Activated naive CD4-positive, alpha-beta T cell treated with anti-CD3 and anti-CD28 coated beads, Interleukin-2, amount 50 U/mL, for 24 hours (primary cell): ENCODE measurements around the gene LARGE1.

ENCODE experiments used
- H3K27ac Mint-ChIP-seq: one replicate; pipeline ENCODE4 v1.8.0; 2021; ENCODE audit warnings: mild to moderate bottlenecking, mixed read lengths
- H3K27me3 Mint-ChIP-seq: one replicate; pipeline ENCODE4 v1.8.0; 2021; ENCODE audit warnings: mixed read lengths
- H3K36me3 Mint-ChIP-seq: one replicate; pipeline ENCODE4 v1.8.0; 2021; ENCODE audit warnings: mixed read lengths
- H3K4me1 Mint-ChIP-seq: one replicate; pipeline ENCODE4 v1.8.0; 2021; ENCODE audit warnings: mixed read lengths
- H3K4me3 Mint-ChIP-seq: one replicate; pipeline ENCODE4 v1.8.0; 2021; ENCODE audit warnings: mild to moderate bottlenecking, mixed read lengths
- H3K9me3 Mint-ChIP-seq: one replicate; pipeline ENCODE4 v1.8.0; 2021; ENCODE audit warnings: mixed read lengths

Gene LARGE1

GRCh38 chr22:33897448-33897835 lies 22.8 kb downstream of the LARGE1 start:
- H3K27me3 Mint-ChIP-seq: peaks cover 1% of the 10 kb centered on the region
- no peaks in the 10 kb centered on the region for H3K36me3 Mint-ChIP-seq
- H3K4me1 Mint-ChIP-seq: no peaks in the 10 kb centered on the region
- H3K27ac Mint-ChIP-seq: no peak overlapping the region
- H3K9me3 Mint-ChIP-seq: peaks cover 7% of the 10 kb centered on the region
- no peak overlapping the region for H3K4me3 Mint-ChIP-seq

- Mint-ChIP-seq H3K9me3 (peaks cover 7% of the 10 kb centered on the region), H3K4me3 (no peak overlapping the region), H3K27ac (no peak overlapping the region), H3K36me3 (no peaks in the 10 kb centered on the region), H3K27me3 (peaks cover 1% of the 10 kb centered on the region), H3K4me1 (no peaks in the 10 kb centered on the region)
Measured at GRCh38 chr22:33896575-33897447, 23.5 kb downstream of the LARGE1 start.

GRCh38 chr22:33896154-33896553 lies 24.1 kb downstream of the LARGE1 start:
- H3K27me3 Mint-ChIP-seq: peaks cover 1% of the 10 kb centered on the region
- H3K9me3 Mint-ChIP-seq: peaks cover 7% of the 10 kb centered on the region
- no peak overlapping the region for H3K27ac Mint-ChIP-seq
- H3K36me3 Mint-ChIP-seq: no peaks in the 10 kb centered on the region
- no peak overlapping the region for H3K4me3 Mint-ChIP-seq
- H3K4me1 Mint-ChIP-seq: no peaks in the 10 kb centered on the region

DNA sequence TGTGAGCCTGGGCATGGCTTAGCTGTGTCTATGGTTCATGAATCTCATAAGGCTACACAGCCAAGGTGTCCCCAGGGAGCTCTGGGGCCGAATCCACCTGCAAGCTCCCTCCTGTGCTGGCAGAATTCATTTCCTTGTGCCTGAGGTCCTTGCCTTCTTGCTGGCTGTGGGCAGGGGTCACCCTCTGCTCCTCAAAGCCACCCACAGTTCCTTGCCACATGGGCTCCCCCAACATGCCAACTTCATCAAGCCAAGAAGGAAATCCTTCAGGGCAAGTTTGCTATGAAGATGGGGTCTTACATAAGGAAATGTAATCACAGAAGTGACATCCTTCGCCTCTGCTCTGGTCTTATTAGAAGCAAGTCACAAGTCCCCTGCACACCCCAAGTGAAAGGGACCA lies 24.8 kb downstream of the LARGE1 start:
- H3K4me3 Mint-ChIP-seq: no peak overlapping the region
- peaks cover 7% of the 10 kb centered on the region for H3K9me3 Mint-ChIP-seq
- no peaks in the 10 kb centered on the region for H3K4me1 Mint-ChIP-seq
- H3K36me3 Mint-ChIP-seq: no peaks in the 10 kb centered on the region
- no peak overlapping the region for H3K27ac Mint-ChIP-seq
- peaks cover 1% of the 10 kb centered on the region for H3K27me3 Mint-ChIP-seq

DNA sequence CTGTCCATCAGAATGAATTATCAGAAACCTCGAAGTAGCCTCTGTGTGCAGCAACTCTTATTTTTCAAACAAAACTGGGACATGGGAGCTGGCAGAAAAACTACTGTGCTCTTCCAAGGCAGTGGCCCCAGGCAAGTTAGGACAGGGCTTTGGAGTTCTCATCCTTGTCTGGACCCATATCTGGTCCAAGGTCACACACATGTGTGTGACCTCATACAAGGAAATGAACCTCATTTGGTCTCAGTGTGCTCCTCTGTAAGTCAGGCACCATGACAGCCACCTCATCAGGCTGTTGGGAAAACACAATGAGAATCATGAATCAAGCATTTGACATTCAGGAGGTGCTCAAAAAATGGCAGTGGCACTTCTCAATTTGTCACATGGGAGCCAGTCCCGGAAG lies 25.8 kb downstream of the LARGE1 start:
- no peak overlapping the region for H3K27ac Mint-ChIP-seq
- no peak overlapping the region for H3K4me3 Mint-ChIP-seq

DNA sequence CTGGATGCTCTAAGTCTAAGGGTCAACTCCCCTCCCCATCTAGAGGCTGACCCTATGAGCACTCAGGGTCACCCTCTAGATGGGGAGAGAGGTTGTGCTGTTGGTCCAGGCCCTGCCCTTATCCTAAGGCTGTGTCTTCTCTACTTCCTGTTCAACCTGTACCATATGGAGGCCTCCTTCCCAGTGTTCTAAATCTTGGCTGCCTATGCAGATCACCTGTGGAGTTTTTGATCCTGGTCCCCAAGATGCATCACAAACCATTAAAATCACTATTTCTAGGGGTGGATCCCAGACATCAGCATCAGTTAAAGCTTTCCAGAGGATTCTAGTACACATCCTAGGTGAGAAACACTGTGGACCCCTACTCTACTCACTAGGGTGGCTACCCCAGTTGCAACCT lies 26.2 kb downstream of the LARGE1 start:
- Mint-ChIP-seq H3K4me1 (no peaks in the 10 kb centered on the region), H3K27ac (no peak overlapping the region), H3K27me3 (peaks cover 1% of the 10 kb centered on the region), H3K9me3 (peaks cover 7% of the 10 kb centered on the region), H3K36me3 (no peaks in the 10 kb centered on the region), H3K4me3 (no peak overlapping the region)

More for the DNA sequence above, 25.8 kb downstream of the LARGE1 start:
- Mint-ChIP-seq H3K36me3 (no peaks in the 10 kb centered on the region), H3K9me3 (peaks cover 7% of the 10 kb centered on the region), H3K4me1 (no peaks in the 10 kb centered on the region), H3K27me3 (peaks cover 1% of the 10 kb centered on the region)

- Mint-ChIP-seq H3K36me3 (no peaks in the 10 kb centered on the region), H3K4me3 (no peak overlapping the region), H3K27me3 (peaks cover 1% of the 10 kb centered on the region), H3K4me1 (no peaks in the 10 kb centered on the region), H3K9me3 (peaks cover 7% of the 10 kb centered on the region), H3K27ac (no peak overlapping the region)
Measured at GRCh38 chr22:33893512-33893911, 26.8 kb downstream of the LARGE1 start.

DNA sequence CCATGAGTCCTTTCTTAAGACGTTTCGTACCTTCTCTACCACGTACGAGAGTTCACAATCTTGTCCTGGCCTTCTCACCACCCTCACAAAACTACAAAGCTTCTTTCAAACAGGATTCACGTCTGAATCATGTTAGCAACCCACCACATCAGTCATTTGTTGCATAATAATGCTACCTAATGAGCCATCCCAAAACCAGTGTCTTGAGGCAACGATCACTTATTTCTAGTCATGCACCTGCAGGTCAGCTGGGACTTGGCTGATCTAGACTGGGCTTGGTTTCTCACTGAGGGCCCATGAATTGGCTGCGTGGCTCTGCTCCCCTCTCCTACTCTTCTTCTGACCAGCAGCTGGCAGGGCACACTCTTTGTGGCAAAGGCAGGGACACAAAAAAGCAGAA lies 28.3 kb downstream of the LARGE1 start:
- Mint-ChIP-seq H3K36me3 (no peaks in the 10 kb centered on the region), H3K27me3 (peaks cover 1% of the 10 kb centered on the region), H3K27ac (no peak overlapping the region), H3K9me3 (peaks cover 7% of the 10 kb centered on the region), H3K4me3 (no peak overlapping the region), H3K4me1 (no peaks in the 10 kb centered on the region)

DNA sequence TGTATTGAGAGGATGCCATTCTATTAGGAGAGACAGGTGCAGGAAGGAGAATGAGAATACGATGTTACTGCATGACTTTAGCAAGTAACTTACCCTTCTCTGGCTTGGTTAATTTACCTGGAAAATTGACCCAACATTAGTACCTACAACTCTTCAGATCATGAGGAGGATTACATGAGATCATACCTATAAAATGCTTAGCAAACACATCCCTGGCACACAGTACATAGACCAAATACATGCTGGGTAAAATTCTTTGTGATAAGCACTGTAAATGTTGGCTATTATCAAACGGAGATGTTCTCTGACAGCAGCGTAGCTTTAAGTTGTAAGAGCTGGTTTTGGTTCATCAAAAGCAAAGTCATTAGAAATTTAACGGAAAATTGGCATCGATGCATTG lies 28.8 kb downstream of the LARGE1 start:
- H3K4me1 Mint-ChIP-seq: no peaks in the 10 kb centered on the region
- H3K27me3 Mint-ChIP-seq: peaks cover 1% of the 10 kb centered on the region
- no peaks in the 10 kb centered on the region for H3K36me3 Mint-ChIP-seq
- H3K9me3 Mint-ChIP-seq: peaks cover 7% of the 10 kb centered on the region
- no peak overlapping the region for H3K27ac Mint-ChIP-seq
- H3K4me3 Mint-ChIP-seq: no peak overlapping the region

- Mint-ChIP-seq H3K27ac (no peak overlapping the region), H3K4me1 (no peaks in the 10 kb centered on the region), H3K36me3 (no peaks in the 10 kb centered on the region), H3K9me3 (no peaks in the 10 kb centered on the region), H3K27me3 (no peaks in the 10 kb centered on the region), H3K4me3 (no peak overlapping the region)
Measured at GRCh38 chr22:33889748-33890147, 30.5 kb downstream of the LARGE1 start.

DNA sequence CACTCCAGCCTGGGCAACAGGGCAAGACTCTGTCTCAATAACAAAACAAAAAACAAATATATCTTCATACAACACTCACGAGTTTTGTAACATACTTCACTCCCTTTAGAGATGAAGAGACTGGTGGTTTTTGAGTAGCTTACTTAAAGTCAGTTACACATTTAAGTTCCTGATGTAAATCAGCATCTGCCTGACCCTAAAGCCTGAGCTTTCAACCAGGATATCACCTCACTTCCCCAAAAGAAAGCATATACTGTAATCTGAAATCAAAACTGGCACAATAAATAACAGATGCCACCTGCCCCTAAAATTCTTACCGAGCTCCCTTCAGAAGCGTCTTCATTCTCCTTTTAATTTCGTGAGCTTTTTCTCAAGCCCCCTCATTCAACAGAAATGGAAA lies 31.5 kb downstream of the LARGE1 start:
- H3K4me3 Mint-ChIP-seq: no peak overlapping the region
- H3K27me3 Mint-ChIP-seq: no peaks in the 10 kb centered on the region
- H3K9me3 Mint-ChIP-seq: no peaks in the 10 kb centered on the region
- H3K36me3 Mint-ChIP-seq: no peaks in the 10 kb centered on the region
- no peaks in the 10 kb centered on the region for H3K4me1 Mint-ChIP-seq
- no peak overlapping the region for H3K27ac Mint-ChIP-seq

- Mint-ChIP-seq H3K4me1 (no peaks in the 10 kb centered on the region), H3K9me3 (no peaks in the 10 kb centered on the region), H3K36me3 (no peaks in the 10 kb centered on the region), H3K4me3 (no peak overlapping the region), H3K27me3 (peaks cover 1% of the 10 kb centered on the region), H3K27ac (no peak overlapping the region)
Measured at GRCh38 chr22:33887173-33887572, 33.1 kb downstream of the LARGE1 start.

- Mint-ChIP-seq H3K9me3 (no peaks in the 10 kb centered on the region), H3K36me3 (no peaks in the 10 kb centered on the region), H3K27ac (no peak overlapping the region), H3K4me3 (no peak overlapping the region), H3K4me1 (no peaks in the 10 kb centered on the region), H3K27me3 (peaks cover 1% of the 10 kb centered on the region)
Measured at GRCh38 chr22:33886696-33887095, 33.6 kb downstream of the LARGE1 start.

GRCh38 chr22:33884829-33885228 lies 35.4 kb downstream of the LARGE1 start:
- Mint-ChIP-seq H3K9me3 (no peaks in the 10 kb centered on the region), H3K27me3 (peaks cover 1% of the 10 kb centered on the region), H3K4me3 (no peak overlapping the region), H3K4me1 (no peaks in the 10 kb centered on the region), H3K36me3 (no peaks in the 10 kb centered on the region), H3K27ac (no peak overlapping the region)

DNA sequence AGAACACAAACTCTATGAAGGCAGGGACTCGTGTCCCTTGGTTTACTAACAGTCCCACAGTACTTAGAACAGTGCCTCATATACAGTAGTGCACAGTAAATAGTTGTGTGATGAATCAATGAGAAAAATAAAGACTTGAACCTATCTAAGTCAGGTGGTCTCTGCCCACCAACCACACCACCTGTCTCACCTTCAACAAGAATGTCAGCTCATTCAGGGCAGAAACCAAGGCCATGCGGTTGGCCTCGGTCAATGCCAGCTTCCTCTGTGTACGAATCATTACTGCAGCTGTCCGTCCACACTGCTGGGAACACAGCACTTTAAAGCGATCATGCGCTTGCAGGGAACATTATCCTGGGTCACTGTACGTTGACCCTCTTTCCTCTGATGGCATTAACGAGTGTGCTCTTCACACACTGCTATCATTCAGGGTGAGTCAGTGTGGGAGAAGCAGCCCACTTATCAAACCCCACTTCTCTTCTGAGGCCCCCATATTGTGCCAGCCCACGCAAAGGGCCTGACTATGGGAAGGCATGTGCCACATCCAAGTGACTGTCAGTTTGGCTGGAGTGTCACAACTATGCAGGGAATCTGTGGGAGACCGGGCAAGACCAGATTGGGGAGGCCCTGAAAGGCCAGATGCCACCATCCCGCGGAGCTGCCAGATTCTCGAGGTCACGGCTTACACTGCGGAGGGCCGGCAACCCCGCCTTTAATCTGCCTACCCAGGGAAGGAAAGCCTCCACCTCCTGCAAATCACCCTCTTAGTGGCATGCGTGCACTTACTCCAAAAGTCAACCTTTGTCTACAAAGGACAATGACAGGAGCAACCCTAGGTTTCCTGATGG lies 36.1 kb downstream of the LARGE1 start:
- H3K9me3 Mint-ChIP-seq: no peaks in the 10 kb centered on the region
- H3K36me3 Mint-ChIP-seq: no peaks in the 10 kb centered on the region
- H3K27me3 Mint-ChIP-seq: peaks cover 1% of the 10 kb centered on the region
- H3K4me3 Mint-ChIP-seq: no peak overlapping the region
- H3K27ac Mint-ChIP-seq: no peak overlapping the region
- H3K4me1 Mint-ChIP-seq: no peaks in the 10 kb centered on the region

- Mint-ChIP-seq H3K27me3 (peaks cover 1% of the 10 kb centered on the region), H3K36me3 (no peaks in the 10 kb centered on the region), H3K9me3 (no peaks in the 10 kb centered on the region), H3K27ac (no peak overlapping the region), H3K4me1 (no peaks in the 10 kb centered on the region), H3K4me3 (no peak overlapping the region)
Measured at GRCh38 chr22:33883561-33883960, 36.7 kb downstream of the LARGE1 start.
